A673 (cell line): ENCODE results near the gene ZNF641.

ENCODE experiments used
- CTCF ChIP-seq: fragments of 300-800, 200-600 bp; sonication (generic); conservative IDR thresholded peaks from 2 replicates; pipeline ENCODE4 v1.5.1; 2017; ENCODE audit warnings: low read depth, mild to moderate bottlenecking, antibody characterized with exemption, low read length, moderate library complexity, mixed read lengths
- EZH2 ChIP-seq: fragments of 200-600 bp; sonication (generic); IDR thresholded peaks from 2 replicates; pipeline ENCODE4 v1.6.1; 2017; ENCODE audit warnings: borderline replicate concordance, low read depth, mild to moderate bottlenecking, mixed read lengths, antibody characterized with exemption, low read length; ENCODE audit not compliant: poor library complexity, severe bottlenecking

GRCh38 chr12:48300774-48301173 lies 49.9 kb downstream of the ZNF641 start:
- TF ChIP-seq CTCF (no peak), EZH2 (no peak)
